Heart left ventricle (tissue), 13 donors: Measurements from ENCODE around the gene RHCG.

ENCODE experiments used
- POLR2A ChIP-seq, 2 donors: fragments of 450-650 bp; IDR thresholded peaks; one replicate each; pipeline ENCODE4 v1.6.1; 2017; ENCODE audit warnings: antibody characterized with exemption in 2 of 2, mild to moderate bottlenecking in 2 of 2, moderate library complexity in 2 of 2
- TF ChIP-seq, protein P1 (sequence below), 12 donors: fragments of 200-600 bp; sonication (generic) in 4 of 12; IDR thresholded peaks; one replicate each; pipeline versions ENCODE4 v1.5.0 to v1.8.0; 2018 to 2022; ENCODE audit warnings: antibody characterized with exemption in 12 of 12, mild to moderate bottlenecking in 5 of 12
- donor health status: ischemic (EF 13 %, LVEDD 7.1; RV severe dilation, severe dysfunction).
- donor health status: DM: no; HTN: yes; CAD: no.
- donor health status: DM: no; HTN: no; CAD: no.
- donor health status: ischemic (EF 25% LVEDD 6.9; RV normal size, moderate dysfunction).
- donor health status: ischemic (EF 25% LVEDD 5.7; RV mildly dilated, moderate dysfunction).
- donor health status: ischemic (EF 35%, LVEDD 5.7; RV mildly dilated, moderate dysfunction).
- donor health status: nonischemic (EF 11% LVEDD 7.7; RV severe dilation, severe dysfunction).
- donor health status: DM: yes; HTN: yes; CAD: no.
- donor health status: PGD.
- donor health status: ischemic (EF 29% LVEDD 5.4; RV normal size, mild dysfunction).
- donor health status: nonischemic (EF 23%, LVEDD 6.1; RV moderate dilation, normal function).

DNA sequence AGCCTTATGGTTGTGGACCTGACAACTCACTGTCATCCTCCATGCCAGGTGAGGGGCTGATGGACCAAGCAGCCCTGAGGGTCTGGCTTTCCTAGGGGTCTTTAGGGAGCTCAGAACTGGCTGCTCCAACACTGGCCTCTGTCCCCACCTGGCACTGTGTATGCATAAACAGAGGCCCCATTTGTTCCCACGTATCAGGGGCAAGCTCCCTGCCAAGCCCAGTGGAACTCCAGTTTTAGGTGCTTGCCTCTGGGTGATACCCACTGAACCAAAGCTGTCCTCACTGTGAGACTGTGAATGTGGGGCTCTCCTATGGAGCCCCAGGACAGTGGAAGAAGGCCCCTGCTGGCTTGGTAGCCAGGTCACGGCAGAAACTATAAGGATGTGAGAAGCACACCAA, 26.7 kb upstream of the RHCG start:
- TF ChIP-seq POLR2A (IDR thresholded peaks at IDR 0.05): no peak
- TF ChIP-seq, protein P1, sequence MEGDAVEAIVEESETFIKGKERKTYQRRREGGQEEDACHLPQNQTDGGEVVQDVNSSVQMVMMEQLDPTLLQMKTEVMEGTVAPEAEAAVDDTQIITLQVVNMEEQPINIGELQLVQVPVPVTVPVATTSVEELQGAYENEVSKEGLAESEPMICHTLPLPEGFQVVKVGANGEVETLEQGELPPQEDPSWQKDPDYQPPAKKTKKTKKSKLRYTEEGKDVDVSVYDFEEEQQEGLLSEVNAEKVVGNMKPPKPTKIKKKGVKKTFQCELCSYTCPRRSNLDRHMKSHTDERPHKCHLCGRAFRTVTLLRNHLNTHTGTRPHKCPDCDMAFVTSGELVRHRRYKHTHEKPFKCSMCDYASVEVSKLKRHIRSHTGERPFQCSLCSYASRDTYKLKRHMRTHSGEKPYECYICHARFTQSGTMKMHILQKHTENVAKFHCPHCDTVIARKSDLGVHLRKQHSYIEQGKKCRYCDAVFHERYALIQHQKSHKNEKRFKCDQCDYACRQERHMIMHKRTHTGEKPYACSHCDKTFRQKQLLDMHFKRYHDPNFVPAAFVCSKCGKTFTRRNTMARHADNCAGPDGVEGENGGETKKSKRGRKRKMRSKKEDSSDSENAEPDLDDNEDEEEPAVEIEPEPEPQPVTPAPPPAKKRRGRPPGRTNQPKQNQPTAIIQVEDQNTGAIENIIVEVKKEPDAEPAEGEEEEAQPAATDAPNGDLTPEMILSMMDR (IDR thresholded peaks at IDR 0.05): no peak
